ENCODE results near the gene C2orf72. TPM values are rescaled to one million over a fixed set of nuclear protein-coding genes. Genes with fewer than 3 reads are reported as not detected.

C2orf72 gene
- total RNA-seq, 1 donor from 2014 or later = not detected

DNA sequence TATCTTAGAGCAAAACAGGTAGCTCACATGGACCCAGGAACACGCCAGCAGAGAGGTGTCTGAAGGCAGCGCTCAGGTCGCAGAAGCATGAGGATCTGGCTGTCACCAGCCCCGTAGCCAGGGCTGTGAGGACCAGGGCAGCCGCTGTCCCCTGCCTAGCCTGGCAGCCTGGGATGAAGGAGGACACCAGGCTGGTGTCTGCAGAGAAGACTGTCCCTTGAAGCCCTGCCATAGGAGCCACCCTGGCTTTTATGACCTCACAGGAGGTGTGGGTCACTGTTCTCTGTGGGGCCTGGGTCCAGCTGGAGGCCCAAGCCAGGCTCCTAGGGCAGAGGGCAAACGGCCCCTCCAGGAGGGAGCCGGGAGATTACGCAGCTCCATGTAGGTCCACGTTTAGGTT lies 41.5 kb upstream of the C2orf72 start, which contains the start of gene SPATA3:
SPATA3 (plus strand) TSS at position 301 of the 400 bp plus-strand sequence. CDS start 113 bp downstream, outside the sequence.
- H3K27me3 Mint-ChIP-seq (ENCODE audit: unreplicated experiment) = peaks cover 42% of the 10 kb centered on the region
- no peaks in the 10 kb centered on the region for H3K36me3 Mint-ChIP-seq (ENCODE audit: unreplicated experiment)
- H3K27ac Mint-ChIP-seq (ENCODE audit: unreplicated experiment) = no peak within 1 kb of the TSS
- no peak within 1 kb of the TSS for H3K4me3 Mint-ChIP-seq (ENCODE audit: unreplicated experiment)
- TF ChIP-seq, protein P1, sequence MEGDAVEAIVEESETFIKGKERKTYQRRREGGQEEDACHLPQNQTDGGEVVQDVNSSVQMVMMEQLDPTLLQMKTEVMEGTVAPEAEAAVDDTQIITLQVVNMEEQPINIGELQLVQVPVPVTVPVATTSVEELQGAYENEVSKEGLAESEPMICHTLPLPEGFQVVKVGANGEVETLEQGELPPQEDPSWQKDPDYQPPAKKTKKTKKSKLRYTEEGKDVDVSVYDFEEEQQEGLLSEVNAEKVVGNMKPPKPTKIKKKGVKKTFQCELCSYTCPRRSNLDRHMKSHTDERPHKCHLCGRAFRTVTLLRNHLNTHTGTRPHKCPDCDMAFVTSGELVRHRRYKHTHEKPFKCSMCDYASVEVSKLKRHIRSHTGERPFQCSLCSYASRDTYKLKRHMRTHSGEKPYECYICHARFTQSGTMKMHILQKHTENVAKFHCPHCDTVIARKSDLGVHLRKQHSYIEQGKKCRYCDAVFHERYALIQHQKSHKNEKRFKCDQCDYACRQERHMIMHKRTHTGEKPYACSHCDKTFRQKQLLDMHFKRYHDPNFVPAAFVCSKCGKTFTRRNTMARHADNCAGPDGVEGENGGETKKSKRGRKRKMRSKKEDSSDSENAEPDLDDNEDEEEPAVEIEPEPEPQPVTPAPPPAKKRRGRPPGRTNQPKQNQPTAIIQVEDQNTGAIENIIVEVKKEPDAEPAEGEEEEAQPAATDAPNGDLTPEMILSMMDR (IDR thresholded peaks at IDR 0.05) = no peak
- no peaks in the 10 kb centered on the region for H3K4me1 Mint-ChIP-seq (ENCODE audit: unreplicated experiment)
- H3K9me3 Mint-ChIP-seq (ENCODE audit: unreplicated experiment) = no peaks in the 10 kb centered on the region
- no peak for DNase-seq (ENCODE audit: extremely low spot score, unreplicated experiment)

DNA sequence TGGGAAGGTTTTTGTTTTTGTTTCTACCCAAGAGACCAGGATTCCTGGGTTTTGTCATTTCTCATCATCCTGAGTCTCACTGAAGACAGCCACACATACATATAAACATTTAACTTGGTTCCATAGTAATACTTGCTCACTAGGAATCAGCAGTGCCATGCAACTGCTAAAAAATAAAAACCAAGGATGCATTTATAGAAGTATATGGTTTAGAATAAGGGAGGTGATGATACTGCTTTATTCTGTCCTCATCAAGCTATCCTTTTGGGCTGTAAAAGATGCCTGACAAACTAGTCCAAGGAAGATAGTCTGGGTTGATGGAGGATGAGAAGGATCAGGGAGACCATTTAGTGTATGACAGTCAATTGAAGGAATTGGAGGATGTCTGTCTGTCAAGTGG lies 40.7 kb upstream of the C2orf72 start:
- Mint-ChIP-seq H3K4me1 (ENCODE audit: unreplicated experiment) (no peaks in the 10 kb centered on the region), H3K27ac (ENCODE audit: unreplicated experiment) (no peak overlapping the region), H3K4me3 (ENCODE audit: unreplicated experiment) (no peak overlapping the region), H3K9me3 (ENCODE audit: unreplicated experiment) (no peaks in the 10 kb centered on the region), H3K27me3 (ENCODE audit: unreplicated experiment) (peaks cover 48% of the 10 kb centered on the region), H3K36me3 (ENCODE audit: unreplicated experiment) (no peaks in the 10 kb centered on the region)
- TF ChIP-seq, protein P1 (IDR thresholded peaks at IDR 0.05) = no peak
- DNase-seq (ENCODE audit: extremely low spot score, unreplicated experiment) = no peak

DNA sequence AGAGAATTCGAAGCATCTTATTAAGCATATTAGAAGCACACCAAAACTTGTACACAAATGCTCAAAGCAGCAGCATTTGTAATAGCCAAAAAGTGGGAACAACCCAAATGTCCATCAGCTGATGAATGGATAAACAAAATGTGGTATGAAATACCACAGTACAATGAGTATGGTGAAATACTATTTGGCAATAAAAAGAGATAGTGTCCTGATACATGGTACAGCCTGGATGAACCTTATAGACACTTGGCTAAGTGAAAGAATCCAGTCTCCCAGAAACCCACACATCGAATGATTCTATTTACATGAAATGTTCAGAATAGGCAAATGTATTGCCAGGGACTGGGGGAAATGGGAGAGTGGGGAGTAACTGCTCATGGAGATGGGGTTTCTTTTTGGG lies 38.4 kb upstream of the C2orf72 start:
- Mint-ChIP-seq H3K4me3 (ENCODE audit: unreplicated experiment) (no peak overlapping the region), H3K27me3 (ENCODE audit: unreplicated experiment) (peaks cover 60% of the 10 kb centered on the region), H3K27ac (ENCODE audit: unreplicated experiment) (no peak overlapping the region), H3K36me3 (ENCODE audit: unreplicated experiment) (no peaks in the 10 kb centered on the region), H3K4me1 (ENCODE audit: unreplicated experiment) (peaks cover 2% of the 10 kb centered on the region), H3K9me3 (ENCODE audit: unreplicated experiment) (no peaks in the 10 kb centered on the region)
- no peak for DNase-seq (ENCODE audit: extremely low spot score, unreplicated experiment)
- TF ChIP-seq, protein P1 (IDR thresholded peaks at IDR 0.05) = no peak

DNA sequence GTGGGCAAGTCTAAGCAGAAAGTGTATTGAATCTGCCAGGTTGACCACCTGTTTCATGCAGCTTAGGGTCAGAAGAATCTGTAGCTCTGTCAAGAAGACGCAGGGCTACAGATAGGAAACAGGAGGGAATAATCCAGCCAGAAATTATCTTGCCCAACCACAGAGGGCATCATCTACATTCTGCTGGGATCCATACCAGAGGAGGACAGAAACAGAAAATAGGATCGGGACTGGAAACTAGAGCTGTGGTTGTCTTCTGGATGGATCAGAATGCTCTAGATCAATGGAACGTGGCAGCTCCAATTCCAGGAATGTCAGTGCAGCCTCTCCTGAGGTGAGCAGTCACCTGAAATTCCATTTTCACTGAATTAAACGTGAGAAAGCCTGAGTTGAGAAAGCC lies 37.8 kb upstream of the C2orf72 start:
- DNase-seq (ENCODE audit: extremely low spot score, unreplicated experiment) = no peak
- H3K4me1 Mint-ChIP-seq (ENCODE audit: unreplicated experiment) = peaks cover 2% of the 10 kb centered on the region
- no peaks in the 10 kb centered on the region for H3K36me3 Mint-ChIP-seq (ENCODE audit: unreplicated experiment)
- H3K27me3 Mint-ChIP-seq (ENCODE audit: unreplicated experiment) = peaks cover 57% of the 10 kb centered on the region
- TF ChIP-seq, protein P1 (IDR thresholded peaks at IDR 0.05) = no peak
- H3K27ac Mint-ChIP-seq (ENCODE audit: unreplicated experiment) = no peak overlapping the region
- H3K4me3 Mint-ChIP-seq (ENCODE audit: unreplicated experiment) = no peak overlapping the region
- no peaks in the 10 kb centered on the region for H3K9me3 Mint-ChIP-seq (ENCODE audit: unreplicated experiment)

DNA sequence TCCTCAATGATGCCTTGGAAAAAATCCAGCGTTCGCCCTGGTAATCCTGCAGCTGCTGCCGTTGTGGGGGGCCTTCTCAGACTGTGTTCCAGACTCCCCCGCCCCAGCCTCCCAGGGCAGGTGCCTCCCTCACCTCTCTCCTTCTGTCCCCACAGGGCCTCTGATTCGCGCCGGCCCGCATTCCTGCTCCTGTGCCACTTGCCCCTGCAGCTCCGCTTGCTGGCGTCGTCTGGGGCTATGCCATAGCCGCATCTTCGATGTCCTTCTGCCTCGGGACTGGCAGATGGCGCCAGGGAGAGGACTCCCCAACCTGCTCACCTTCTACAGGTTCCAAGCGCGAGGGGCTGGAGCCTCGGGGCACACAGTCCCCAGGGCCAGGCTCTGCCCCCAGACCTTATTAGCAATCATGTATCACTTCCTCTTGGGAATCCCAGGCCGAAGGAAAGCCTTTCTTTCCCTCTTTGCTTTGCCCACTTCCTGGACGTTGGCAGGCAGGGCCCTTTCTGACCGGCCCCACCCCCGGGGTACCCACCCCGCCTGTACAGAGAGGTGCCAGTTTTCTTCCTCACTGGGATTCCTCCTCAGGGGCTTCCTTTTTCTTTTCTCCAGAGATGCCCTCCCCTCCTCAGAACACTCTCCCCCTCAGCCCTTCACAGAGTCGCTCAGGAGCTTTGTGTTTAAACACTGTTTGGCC lies 37.0 kb upstream of the C2orf72 start:
- Mint-ChIP-seq H3K4me3 (ENCODE audit: unreplicated experiment) (no peak overlapping the region), H3K4me1 (ENCODE audit: unreplicated experiment) (peaks cover 2% of the 10 kb centered on the region), H3K27ac (ENCODE audit: unreplicated experiment) (no peak overlapping the region), H3K36me3 (ENCODE audit: unreplicated experiment) (no peaks in the 10 kb centered on the region), H3K27me3 (ENCODE audit: unreplicated experiment) (peaks cover 53% of the 10 kb centered on the region), H3K9me3 (ENCODE audit: unreplicated experiment) (no peaks in the 10 kb centered on the region)
- no peak for DNase-seq (ENCODE audit: extremely low spot score, unreplicated experiment)
- TF ChIP-seq, protein P1 (IDR thresholded peaks at IDR 0.05) = no peak

Data from osteocyte (in vitro differentiated cells).